B cell (primary cell): ENCODE results near the gene MAGI2.

Experiments
- EZH2 ChIP-seq: IDR thresholded peaks from 2 replicates; pipeline ENCODE4 v1.6.1; 2012; ENCODE audit warnings: borderline replicate concordance, low read depth, mild to moderate bottlenecking, moderate library complexity, low read length; ENCODE audit not compliant: insufficient read depth, poor library complexity, severe bottlenecking
- TF ChIP-seq, protein P1 (sequence below): fragments of 200-600 bp; IDR thresholded peaks from one replicate; pipeline ENCODE4 v1.8.0; 2022; ENCODE audit warnings: antibody characterized with exemption, mild to moderate bottlenecking

DNA sequence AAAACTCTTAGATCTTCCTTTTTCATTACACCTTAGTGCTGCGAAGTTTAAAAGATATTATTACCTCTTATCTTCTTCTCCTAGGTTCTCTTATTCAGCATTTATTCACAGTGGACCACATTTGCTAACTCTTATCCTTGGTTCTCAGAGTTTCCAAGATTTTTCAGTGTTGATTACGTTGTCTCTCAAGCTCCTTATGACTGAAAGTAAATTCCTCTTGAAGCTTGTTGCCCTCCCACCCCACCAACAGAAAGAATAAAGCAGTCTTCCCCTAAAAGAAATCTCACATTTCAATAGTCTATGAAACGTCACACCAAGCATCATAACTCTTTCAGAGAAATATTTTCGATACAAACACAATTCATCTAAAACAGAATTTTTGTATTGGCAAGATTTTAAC, 362.5 kb downstream of the MAGI2 start:
- TF ChIP-seq, protein P1, sequence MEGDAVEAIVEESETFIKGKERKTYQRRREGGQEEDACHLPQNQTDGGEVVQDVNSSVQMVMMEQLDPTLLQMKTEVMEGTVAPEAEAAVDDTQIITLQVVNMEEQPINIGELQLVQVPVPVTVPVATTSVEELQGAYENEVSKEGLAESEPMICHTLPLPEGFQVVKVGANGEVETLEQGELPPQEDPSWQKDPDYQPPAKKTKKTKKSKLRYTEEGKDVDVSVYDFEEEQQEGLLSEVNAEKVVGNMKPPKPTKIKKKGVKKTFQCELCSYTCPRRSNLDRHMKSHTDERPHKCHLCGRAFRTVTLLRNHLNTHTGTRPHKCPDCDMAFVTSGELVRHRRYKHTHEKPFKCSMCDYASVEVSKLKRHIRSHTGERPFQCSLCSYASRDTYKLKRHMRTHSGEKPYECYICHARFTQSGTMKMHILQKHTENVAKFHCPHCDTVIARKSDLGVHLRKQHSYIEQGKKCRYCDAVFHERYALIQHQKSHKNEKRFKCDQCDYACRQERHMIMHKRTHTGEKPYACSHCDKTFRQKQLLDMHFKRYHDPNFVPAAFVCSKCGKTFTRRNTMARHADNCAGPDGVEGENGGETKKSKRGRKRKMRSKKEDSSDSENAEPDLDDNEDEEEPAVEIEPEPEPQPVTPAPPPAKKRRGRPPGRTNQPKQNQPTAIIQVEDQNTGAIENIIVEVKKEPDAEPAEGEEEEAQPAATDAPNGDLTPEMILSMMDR, result no peak
- no peak for TF ChIP-seq EZH2
